HG02884 (cell line): ENCODE data around the gene TRIM7.
"Not testable (repeated sequence)": the region's sequence is repeated elsewhere in the genome, so short reads cannot be mapped to it uniquely, and the experiment has no call there.

Experiments
- ATAC-seq: cut with Tn5 transposase; IDR thresholded peaks from one replicate; pipeline ENCODE4 v1.9.1; 2021; ENCODE audit warnings: mild to moderate bottlenecking, moderate library complexity; ENCODE audit not compliant: unreplicated experiment

TRIM7 gene

DNA sequence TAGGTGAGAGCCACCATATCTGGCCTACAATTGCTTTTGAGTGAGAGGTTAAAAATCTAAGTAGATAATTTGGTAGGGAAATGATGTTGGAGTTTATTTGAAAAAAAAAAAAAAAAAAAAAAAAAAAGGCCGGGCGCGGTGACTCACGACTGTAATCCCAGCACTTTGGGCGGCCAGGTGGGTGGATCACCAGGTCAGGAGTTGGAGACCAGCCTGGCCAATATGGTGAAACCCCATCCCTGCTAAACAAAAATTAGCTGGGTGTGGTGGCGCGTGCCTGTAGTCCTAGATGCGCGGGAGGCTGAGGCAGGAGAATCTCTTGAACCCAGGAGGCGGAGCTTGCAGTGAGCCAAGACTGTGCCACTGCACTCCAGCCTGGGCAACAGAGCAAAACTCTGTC is 9.3 kb upstream of the TRIM7 start:
- ATAC-seq, result not testable (repeated sequence)

DNA sequence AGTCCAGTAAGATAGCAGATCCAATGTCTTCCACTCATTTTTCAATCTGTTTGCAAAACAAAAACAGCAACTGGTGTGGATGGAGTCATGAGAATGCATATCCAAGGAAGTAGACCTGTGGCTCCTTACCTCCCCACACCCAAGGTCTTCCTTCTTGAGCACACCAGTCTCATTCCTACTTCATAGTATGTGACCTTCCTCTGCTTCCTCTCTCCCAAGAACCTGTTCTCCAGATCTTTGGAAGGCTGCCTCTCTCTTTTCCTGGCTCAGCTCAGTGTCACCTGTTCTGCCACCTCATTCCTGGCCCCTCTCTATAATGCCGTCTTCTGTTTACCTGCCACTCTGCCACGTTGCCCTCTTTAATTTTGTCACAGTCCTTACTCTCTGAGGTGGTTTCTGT is 7.9 kb upstream of the TRIM7 start:
- no peak for ATAC-seq

DNA sequence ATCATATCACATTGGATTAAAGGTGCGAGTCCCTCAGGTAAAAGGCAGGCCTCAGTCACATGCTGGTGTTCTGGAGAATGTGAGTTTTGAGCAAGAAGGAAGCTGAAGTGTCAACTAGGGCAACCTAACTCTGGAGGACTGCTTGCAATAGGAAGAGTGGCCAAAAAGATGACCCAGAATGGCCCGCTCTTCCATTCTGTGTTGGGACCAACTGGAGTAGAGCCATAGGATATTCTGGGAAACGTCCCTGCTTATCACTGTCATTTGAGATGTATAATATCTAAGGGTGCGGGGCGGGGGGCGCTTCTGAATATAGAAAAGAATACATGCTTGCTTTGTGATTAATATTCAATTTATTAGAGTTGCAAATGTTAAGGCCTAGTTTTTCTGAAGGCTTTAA is 7.1 kb upstream of the TRIM7 start:
- no peak for ATAC-seq

DNA sequence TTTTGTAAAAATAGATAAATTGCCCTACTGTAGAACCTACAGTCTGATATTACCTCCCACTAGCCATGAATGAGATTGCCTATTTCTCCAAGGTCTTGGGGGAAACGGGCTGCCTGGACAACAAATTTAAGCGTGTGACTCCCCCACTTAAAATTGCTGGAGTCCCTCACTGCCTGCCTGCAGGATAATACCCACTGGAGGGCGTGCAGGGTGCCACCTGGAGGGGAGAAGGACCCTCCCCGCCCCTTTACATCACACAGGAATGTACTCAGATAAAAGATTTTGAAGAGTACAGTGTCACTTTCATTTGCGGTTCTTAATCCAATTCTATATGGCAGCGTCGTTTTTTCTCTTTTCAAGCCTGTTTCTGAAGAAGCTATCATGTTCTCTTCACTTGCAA is 6.2 kb upstream of the TRIM7 start:
- ATAC-seq, result no peak

DNA sequence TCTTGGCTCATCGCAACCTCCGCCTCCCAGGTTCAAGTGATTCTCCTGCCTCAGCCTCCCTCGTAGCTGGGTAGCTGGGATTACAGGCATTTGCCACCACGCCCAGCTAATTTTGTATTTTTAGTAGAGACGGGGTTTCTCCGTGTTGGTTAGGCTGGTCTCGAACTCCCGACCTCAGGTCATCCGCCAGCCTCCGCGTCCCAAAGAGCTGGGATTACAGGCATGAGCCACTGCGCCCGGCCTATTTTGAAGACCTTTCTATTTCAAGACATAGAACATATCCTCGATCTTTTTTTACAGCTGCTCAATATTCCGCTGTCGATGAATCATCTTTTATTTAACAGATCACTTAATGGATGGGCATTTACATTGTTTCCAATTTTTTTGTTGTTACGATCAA is 5.7 kb upstream of the TRIM7 start:
- not testable (repeated sequence) for ATAC-seq

DNA sequence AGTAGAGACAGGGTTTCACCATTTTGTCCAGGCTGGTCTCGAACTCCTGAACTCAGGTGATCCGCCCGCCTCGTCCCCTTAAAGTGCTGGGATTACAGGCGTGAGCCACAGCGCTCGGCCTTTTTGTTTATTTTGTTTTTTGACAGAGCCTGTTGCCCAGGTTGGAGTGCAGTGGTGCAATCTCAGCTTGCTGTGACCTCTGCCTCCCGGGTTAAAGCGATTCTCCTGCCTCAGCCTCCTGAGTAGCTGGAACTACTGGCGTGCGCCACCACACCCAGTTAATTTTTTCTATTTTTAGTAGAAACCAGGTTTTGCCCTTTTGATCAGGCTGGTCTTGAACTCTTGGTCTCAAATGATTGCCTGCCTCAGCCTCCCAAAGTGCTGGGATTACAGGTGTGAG is 5.2 kb upstream of the TRIM7 start:
- not testable (repeated sequence) for ATAC-seq

DNA sequence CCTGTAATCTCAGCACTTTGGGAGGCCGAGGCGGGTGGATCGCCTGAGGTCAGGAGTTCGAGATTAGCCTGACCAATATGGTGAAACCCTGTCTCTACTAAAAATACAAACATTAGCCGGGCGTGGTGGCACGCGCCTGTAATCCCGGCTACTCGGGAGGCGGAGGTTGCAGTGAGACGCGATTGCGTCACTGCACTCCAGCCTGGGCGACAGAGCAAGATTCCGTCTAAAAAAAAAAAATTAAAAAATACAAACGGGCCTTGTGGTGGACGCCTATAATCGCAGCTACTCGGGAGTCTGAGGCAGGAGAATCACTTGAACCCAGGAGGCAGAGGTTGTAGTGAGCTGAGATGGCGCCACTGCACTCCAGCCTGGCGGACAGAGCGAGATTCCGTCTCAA is 4.0 kb upstream of the TRIM7 start:
- ATAC-seq, result not testable (repeated sequence)

DNA sequence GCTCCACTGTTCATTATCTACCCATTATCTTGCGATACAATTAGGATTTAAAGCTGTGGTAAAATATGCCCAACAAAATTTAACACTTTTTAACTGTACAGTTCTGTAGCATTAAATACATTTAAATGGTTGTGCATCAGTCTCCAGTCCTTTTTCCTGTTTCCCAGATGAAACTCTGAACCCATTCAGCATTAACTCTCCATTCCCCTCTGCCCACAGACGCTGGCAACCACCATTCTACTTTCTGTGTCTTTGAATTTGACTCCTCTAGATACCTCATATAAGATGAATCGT is 2.9 kb upstream of the TRIM7 start:
- ATAC-seq, result no peak

DNA sequence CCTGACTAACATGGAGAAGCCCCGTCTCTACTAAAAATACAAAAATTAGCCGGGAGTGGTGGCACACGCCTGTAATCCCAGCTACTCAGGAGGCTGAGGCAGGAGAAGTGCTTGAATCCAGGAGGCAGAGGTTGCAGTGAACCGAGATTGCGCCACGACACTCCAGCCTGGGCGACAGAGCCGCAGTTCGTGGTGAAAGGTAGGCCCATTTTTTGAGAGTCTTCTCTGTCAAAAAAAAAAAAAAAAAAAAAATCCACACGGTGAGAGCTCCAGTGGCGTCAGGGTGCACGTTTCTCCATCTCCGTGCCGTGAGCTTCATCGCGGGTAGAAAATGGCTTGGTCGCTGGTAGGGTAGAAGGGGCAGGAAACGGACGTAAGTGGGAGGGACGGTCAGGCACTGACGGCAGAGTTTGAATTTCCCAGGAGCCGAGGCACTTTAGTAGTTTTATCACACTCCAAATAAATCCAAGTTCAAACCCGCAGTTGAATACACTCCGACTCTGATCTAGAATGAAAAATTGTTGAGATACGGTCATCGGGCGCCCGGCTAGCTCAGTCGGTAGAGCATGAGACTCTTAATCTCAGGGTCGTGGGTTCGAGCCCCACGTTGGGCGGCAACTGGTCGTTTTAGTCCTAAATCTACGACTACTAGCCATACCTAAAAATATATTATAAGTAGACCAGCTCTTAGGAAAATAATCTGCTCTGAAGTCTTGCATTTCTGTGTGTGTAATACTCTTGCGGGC is 2.4 kb upstream of the TRIM7 start:
- peak; percentile 45 for ATAC-seq

DNA sequence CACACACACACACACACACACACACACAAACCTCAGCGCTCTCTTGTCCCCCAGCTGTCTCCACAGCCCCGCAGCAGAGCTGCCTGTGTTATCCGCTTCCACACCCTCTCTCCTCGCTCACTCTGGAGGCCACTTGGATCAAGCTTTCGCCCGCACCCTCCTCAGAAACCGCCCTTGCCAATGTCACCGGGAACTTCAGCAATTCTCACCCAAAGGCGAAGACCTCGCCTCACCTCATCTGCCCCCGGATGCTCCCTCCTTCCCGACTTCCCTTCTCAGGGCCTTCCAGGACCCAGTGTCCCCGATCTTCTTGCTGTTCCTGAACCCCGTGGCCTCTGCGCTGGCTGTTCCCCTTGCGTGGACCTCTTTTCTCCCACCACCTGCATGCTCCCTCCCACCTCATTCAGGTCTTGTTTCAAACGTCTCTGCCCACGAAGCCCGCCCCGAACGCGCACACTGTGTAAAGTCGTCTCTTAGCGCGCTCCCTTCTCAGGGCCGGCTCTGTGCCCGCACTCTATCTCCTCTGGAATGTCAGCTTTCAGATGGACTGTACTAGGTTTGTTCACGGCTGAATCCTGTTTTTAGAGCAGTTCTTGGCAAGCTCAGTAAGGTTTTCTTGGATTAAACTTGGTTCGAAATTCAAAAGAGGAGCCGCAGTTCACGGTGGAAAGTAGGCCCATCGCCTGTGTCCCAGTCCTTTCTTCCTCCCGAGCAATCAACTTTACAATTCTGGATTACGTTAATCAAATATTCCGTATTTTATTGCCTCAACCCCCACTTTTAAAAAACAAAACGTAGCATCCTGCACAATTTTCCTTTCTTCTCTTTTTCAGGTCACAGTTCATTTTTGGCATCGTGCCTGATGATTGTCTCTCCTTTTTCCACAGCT is 1.0 kb upstream of the TRIM7 start:
- no peak for ATAC-seq

DNA sequence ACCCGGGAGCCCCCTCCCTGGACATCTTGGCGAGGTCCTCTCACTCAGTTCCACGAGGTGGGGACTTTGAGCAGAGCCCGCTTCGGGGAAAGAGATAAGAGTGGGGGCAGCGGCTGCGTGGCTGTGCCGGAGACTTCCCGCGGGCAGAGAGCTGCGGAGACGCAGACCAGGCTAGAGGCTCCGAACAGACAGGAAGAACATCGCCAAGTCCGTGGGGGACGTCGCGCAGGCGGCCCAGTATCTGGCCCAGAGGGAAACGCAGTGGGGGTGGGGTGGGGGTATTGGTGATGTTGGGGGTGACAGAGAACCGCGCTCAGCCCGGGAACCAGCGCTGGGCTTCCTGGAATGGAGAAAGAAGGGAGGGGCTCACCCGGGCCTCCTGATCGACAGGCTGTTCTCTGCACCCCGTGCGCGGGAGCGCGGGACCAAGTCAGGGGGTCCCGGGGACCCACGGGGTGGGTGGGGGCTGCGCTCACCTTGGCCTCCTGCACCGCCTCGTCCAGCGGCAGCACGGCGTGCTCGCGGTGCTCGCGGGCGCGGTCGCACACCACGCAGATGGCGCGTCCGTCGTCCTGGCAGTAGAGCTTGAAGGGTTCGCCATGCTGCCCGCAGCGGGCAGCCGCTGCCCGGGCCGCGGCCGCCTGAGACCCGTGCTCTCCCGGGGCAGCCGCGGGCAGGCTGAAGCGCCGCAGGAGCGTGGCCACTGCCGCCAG is 727 bp downstream of the TRIM7 start:
- ATAC-seq, result no peak

DNA sequence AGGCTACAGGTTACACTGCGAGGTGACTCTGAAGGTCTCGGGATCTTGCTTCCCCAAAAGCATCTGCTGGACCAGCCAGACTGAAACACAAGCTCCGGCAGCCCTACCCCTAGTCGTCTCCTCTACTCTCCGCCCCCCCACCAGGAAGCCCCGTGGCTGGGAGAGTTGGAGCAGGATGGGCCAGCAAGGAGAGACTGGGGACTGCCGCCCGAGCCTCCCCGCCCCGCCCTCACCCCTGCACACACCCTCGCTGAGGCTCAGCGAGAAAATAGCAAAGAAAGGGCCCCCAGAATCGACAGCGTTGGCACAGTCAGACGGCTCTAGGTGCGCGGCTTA is 1.3 kb downstream of the TRIM7 start:
- ATAC-seq, result no peak

DNA sequence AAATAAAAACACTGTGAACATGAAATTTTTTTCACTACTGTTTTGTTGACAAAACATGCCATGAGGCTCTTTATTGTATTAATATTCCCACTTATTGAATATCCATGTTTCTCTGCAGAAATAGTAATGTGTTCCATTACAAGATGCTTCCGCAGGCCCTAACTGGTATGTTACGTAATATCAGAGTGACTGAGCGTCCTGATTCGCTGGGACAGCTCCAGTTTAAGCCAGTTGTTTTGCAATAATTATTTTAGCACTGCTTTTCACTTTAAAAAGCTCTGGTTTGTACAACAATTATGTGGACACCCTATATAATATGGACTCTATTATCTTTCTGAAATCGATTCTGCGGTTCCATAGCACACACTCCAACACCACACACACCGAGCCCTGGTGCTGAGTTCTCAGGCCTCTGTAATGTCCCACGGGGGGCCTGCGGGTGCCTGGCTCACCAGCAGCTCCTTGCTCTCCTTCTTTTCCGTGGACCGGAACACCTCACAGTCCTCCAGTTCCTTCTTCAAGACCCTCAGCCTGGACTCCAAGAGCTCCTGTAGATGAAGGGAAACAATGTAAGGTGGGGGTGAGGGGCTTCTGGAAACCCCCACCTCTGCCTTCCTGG is 1.8 kb downstream of the TRIM7 start:
- no peak for ATAC-seq

DNA sequence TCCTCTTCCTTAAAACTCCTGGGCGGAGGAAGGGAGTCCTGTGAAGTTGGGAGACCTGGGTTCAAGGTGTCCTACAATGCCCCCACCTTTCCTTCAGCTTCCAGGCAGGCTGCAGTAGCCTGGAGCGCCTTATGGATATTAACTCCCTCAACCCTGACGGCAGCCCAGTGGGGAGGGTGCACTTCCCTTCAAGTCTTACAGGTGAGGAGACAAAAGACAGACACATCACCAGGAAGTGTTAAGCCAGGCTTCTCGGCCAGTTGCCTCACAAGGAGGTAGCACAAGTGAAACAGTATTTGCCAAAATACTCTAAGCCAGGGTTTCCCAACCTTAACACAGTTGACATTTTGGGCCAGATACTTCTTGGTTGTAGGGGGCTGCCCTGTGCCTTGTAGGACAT is 4.2 kb downstream of the TRIM7 start:
- ATAC-seq, result no peak

DNA sequence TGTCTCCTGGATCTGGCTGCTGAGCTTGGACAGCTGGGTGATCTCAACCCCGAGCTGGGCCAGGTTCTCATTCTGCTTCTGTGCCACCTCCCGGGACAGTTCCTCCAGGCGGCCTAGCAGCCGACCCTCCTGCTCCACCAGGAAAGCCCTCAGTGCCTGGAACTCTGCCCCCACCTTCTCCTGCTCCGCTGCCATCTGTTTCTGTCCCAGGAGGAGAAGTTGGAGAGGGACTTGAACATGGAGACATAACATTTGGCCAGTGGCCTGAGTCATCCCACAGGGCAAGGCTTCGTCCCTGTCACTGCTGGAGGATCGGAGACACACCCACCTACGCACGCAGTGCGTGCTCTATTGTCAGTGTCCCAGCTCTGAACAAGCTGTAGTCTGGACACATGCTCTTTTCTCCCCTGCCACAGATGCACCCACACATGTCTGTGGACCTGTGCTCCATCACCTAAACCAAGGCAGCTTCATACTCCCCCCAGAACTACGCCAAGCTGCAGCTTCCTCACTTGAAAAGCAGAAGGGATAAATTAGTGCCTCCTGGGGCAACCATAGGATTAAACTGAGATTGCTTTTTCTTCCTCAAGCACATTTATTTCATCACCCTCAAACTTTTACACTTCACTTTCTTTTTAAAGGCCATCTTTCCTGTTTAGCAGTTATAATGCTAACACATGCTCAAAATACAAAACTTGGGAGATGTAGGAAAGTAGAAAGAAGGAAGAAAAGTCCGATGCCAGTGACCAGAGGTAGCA is 4.9 kb downstream of the TRIM7 start:
- no peak for ATAC-seq

DNA sequence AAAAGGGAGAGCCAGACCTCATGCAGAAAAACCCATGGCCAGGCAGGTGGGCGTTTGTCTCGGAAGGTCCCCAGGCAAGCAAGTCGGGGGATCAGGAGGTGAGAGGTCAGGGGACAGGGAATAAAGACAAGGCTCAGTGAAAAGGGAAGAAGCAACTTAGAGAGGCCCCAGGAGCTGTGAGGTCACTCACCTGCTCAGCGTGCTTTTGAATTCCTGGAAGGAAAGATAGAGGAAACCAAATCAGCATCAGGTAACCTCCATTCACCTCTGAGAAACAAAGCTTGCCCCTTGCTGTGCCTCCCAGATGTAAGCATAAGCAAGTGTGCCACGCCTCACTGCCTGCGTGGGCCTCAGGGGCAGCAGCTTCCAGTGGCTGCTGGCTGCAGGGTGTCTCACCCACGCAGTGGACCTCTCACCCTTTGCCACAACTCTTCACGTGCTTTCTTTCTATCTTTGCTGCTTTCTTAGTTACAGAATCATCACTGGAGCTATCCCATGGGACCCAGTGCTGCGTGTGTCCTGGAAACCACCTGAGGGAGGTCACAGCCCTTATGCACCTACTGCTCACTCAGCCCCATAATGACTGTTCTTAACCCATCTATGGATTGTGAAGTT is 6.0 kb downstream of the TRIM7 start:
- peak; percentile 51 for ATAC-seq

DNA sequence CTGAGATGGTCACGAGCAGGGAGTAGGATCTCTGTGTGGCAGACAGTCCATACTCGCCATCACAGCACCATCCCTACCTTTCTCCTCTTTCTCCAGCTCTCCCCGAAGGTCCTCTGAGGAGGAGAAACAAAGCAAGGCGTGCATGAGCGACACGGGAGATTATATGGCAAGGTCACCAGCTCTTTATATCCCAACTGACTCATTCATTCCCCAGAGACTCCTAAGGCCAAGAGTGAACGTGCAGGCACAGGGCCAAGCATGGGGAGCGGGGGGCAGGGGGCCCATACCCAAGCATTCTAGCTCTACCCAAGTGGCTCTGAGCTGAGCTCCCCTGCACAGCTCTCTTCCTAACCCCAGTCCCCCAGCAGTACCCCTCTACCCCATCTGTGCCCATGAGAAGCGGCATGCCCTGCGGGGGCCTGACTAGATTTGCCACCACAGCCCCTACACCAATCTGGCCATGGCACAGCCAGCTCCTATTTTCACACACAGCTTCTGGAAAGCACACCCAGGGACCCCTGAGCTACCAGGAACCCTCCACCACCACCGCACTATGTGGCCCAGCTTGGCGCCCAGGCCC is 6.8 kb downstream of the TRIM7 start:
- no peak for ATAC-seq

DNA sequence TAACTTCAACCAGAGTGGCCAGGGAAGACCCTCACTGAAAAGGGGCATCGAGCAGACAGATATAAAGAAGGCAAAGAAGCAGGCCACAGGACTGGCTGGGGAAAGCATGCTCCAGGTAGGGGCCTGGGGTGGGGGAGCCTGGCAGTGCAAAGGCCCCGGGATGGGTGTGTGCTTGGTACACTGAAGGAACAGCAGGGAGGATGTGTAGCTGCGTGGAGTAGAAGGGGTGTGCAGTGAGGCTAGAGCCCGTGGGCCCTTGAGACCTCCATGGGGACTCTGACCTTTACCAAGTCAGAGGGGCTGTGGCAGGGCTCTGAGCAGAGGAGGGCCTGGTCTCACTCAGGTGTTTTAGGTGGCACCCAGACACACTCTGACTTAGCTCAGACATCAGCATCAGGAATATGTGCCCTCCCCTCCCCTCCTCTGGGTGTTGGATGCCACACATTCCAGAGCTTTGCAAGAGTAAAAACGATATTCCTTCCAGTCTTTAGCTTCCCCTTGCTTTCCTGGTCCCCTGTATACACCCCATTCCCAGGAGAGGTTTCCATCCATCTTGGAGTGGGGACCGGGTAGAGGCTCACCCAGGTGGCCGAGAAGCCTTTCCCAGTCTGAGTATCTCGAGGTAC is 7.6 kb downstream of the TRIM7 start:
- no peak for ATAC-seq

DNA sequence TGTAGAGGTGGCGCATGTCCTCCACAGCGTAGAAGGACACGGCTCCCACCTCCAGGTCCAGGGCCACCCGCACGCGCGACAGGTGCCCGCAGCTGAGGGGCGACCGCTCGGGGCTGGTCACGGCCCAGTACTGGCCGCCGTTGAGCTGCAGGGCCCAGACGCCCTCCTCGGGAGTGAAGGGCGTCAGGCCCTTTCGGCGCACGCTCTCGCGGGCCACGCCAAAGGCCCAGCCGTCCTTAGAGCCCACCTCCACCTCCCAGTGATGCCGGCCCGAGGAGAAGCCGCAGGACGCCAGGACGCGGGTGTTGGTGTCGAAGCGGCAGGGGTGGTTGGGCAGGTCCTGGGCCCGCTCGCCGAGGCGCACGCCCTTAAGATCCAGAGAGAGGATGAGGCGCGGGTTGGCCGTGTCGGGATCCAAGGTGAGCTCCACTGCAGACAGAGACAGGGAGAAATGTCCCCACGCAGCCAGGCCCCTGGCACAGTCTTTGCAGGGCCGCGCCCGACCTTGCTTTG is 9.7 kb downstream of the TRIM7 start:
- no peak for ATAC-seq
